ENCODE measurements around the gene DHRS4L2.
"Not testable (repeated sequence)": the region's sequence is repeated elsewhere in the genome, so short reads cannot be mapped to it uniquely, and the experiment has no call there.

- not testable (repeated sequence) for TF ChIP-seq POLR2A, CTCF, EP300, POLR2AphosphoS5 (IDR thresholded peaks at IDR 0.05)
Observed at GRCh38 chr14:23969130-23969480, 19.6 kb upstream of the DHRS4L2 start.

Data from sigmoid colon (tissue), 4 donors.